OCI-LY7 (cell line): Measurements from ENCODE around the gene SMTN.
"Not testable (repeated sequence)": the region's sequence is repeated elsewhere in the genome, so short reads cannot be mapped to it uniquely, and the experiment has no call there.

Experiments used
- EZH2phosphoT487 ChIP-seq: fragments of 200-600 bp; sonication (generic); IDR thresholded peaks from 2 replicates; pipeline ENCODE4 v1.6.1; 2018; ENCODE audit warnings: low read depth, borderline replicate concordance, mild to moderate bottlenecking, mixed run types, antibody characterized with exemption, low read length, moderate library complexity, mixed read lengths
- TF ChIP-seq, protein P1 (sequence below): fragments of 200-600 bp; sonication (generic); conservative IDR thresholded peaks from 2 replicates; pipeline ENCODE4 v1.5.1; 2014; ENCODE audit warnings: mild to moderate bottlenecking, antibody characterized with exemption, low read length, moderate library complexity, mixed read lengths

DNA sequence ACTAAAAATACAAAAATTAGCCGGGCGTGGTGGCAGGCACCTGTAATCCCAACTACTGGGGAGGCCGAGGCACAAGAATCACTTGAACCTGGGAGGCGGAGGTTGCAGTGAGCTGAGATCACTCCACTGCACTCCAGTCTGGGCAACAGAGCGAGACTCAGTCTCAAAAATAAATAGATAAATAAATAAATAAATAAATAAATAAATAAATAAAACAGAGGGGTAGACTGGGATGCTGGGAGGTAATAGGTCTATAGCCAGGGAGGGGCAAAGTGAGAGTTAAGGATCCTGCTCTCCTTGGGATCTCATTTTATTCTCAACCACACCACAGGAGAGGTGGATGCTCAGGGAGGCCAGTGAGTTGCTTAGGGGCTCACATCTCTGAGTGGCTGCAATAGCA lies 16.4 kb downstream of the SMTN start:
- TF ChIP-seq, protein P1, sequence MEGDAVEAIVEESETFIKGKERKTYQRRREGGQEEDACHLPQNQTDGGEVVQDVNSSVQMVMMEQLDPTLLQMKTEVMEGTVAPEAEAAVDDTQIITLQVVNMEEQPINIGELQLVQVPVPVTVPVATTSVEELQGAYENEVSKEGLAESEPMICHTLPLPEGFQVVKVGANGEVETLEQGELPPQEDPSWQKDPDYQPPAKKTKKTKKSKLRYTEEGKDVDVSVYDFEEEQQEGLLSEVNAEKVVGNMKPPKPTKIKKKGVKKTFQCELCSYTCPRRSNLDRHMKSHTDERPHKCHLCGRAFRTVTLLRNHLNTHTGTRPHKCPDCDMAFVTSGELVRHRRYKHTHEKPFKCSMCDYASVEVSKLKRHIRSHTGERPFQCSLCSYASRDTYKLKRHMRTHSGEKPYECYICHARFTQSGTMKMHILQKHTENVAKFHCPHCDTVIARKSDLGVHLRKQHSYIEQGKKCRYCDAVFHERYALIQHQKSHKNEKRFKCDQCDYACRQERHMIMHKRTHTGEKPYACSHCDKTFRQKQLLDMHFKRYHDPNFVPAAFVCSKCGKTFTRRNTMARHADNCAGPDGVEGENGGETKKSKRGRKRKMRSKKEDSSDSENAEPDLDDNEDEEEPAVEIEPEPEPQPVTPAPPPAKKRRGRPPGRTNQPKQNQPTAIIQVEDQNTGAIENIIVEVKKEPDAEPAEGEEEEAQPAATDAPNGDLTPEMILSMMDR: not testable (repeated sequence)
- TF ChIP-seq EZH2phosphoT487: not testable (repeated sequence)
